Measurements from ENCODE around the gene EFHD2.
"Not testable (repeated sequence)": the region's sequence is repeated elsewhere in the genome, so short reads cannot be mapped to it uniquely, and the experiment has no call there.

Gene EFHD2

GRCh38 chr1:15389828-15390227, 19.9 kb upstream of the EFHD2 start:
- DNase-seq, result not testable (repeated sequence)

- no peak for DNase-seq
Observed at GRCh38 chr1:15390667-15391066, 19.0 kb upstream of the EFHD2 start.

GRCh38 chr1:15391366-15391765, 18.3 kb upstream of the EFHD2 start:
- DNase-seq, result no peak

- no peak for DNase-seq
Observed at GRCh38 chr1:15393475-15394257, 16.0 kb upstream of the EFHD2 start.

GRCh38 chr1:15394258-15394690, 15.4 kb upstream of the EFHD2 start:
- DNase-seq, result no peak

GRCh38 chr1:15397236-15397635, 12.5 kb upstream of the EFHD2 start:
- DNase-seq, result no peak

GRCh38 chr1:15399710-15400109, 10.0 kb upstream of the EFHD2 start:
- no peak for DNase-seq

GRCh38 chr1:15400627-15401026, 9.1 kb upstream of the EFHD2 start:
- DNase-seq, result no peak

- DNase-seq, result no peak
Observed at GRCh38 chr1:15401391-15402055, 8.2 kb upstream of the EFHD2 start.

GRCh38 chr1:15402809-15403450, 6.8 kb upstream of the EFHD2 start:
- no peak for DNase-seq

GRCh38 chr1:15403962-15404580, 5.6 kb upstream of the EFHD2 start:
- no peak for DNase-seq

GRCh38 chr1:15405106-15405850, 4.4 kb upstream of the EFHD2 start:
- no peak for DNase-seq

- DNase-seq, result no peak
Observed at GRCh38 chr1:15406614-15407559, 2.8 kb upstream of the EFHD2 start.

- no peak for DNase-seq
Observed at GRCh38 chr1:15407580-15407979, 2.1 kb upstream of the EFHD2 start.

- no peak for DNase-seq
Observed at GRCh38 chr1:15408890-15409387, 749 bp upstream of the EFHD2 start.

GRCh38 chr1:15410223-15410883, 665 bp downstream of the EFHD2 start:
- peak; percentile 31 for DNase-seq

GRCh38 chr1:15410884-15411245, 1.2 kb downstream of the EFHD2 start:
- peak; percentile 15 for DNase-seq

- DNase-seq, result peak; percentile 51
Observed at GRCh38 chr1:15411593-15412137, 2.0 kb downstream of the EFHD2 start.

GRCh38 chr1:15412175-15412800, 2.6 kb downstream of the EFHD2 start:
- peak; percentile 59 for DNase-seq

- no peak for DNase-seq
Observed at GRCh38 chr1:15412843-15413242, 3.2 kb downstream of the EFHD2 start.

Measured in CD4-positive, alpha-beta T cell treated with Interleukin-17A for 4 hours (primary cell).